ENCODE data around the gene KRT86.

KRT86 gene

DNA sequence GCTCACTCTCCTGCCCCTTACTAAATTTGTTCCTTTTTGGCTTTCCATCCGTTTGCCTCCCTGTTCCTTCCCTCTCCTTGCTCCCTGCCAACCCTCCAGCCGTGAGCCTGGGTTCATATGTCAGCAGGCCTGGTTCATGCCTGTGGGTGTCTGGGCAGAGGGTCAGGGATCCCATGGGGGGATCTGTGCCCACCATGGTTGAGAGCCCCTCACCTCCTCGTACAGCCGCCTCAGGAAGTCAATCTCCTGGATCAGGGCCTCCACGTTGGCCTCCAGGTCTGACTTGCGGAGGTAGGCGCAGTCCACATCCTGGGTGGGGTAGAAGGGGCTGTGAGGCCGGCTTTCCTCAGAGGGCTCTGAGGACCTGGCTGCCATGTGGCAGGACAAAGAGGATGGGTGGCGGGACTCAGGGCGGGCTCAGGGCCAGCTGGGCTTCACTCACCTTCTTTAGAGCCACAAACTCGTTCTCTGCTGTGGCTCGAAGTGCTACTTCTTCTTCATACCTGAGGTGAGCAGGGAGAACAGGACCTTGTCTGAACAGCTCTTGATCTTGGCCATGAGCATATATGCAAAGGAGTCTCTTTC, 43.1 kb downstream of the KRT86 start:
- no peak for DNase-seq

DNA sequence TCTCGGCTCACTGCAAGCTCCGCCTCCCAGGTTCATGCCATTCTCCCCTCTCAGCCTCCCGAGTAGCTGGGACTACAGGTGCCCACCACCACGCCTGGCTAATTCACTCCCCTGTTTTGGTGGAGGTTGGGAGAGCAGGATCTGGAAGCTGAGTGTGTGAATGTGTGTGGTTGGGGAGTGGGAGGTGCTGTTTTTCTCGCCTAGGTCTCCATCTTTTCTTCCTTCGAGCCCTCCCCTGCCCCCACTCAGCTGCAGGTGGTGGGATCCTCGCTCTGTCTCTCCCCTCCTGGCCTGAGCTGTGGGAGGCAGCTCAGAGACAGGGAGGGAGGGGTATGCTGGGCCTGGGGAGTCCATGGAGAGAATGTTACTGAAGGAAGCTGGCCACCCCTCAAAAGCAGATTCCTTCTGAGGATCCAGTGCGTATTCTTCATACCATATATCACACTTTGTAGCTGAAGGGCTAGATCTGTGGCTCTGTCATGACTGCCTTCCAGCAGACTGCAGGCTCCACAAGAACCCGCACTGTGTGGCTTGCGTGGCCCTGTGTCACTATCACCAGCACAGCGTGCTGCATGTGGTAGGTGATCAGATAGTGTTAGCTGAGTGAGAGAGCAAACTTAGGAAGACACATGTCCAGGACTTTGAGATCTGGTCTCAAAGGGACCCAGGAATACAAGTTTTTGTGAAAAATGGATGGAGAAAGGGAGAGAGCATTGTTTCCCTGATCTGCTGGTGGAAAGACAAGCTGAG, 44.0 kb downstream of the KRT86 start:
- no peak for DNase-seq

DNA sequence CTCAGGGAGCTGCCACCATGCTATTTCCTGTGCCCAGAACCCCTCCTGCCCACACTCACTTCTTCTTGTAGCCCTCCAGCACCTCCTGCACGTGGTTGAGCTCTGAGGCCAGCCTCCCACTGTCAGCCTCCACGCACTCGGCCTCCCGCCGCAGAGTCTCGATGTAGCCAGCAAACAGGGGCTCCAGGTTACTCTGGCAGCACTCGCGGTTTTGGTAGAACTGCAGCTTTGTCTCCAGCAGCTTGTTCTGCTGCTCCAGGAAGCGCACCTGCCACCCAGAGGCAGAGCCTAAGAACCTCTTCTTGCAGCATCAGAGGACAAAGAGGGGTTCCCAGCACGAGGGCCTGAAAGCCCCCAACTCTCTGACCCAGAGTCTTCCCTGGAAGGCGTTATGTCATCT, 44.7 kb downstream of the KRT86 start:
- DNase-seq = peak; percentile 61

DNA sequence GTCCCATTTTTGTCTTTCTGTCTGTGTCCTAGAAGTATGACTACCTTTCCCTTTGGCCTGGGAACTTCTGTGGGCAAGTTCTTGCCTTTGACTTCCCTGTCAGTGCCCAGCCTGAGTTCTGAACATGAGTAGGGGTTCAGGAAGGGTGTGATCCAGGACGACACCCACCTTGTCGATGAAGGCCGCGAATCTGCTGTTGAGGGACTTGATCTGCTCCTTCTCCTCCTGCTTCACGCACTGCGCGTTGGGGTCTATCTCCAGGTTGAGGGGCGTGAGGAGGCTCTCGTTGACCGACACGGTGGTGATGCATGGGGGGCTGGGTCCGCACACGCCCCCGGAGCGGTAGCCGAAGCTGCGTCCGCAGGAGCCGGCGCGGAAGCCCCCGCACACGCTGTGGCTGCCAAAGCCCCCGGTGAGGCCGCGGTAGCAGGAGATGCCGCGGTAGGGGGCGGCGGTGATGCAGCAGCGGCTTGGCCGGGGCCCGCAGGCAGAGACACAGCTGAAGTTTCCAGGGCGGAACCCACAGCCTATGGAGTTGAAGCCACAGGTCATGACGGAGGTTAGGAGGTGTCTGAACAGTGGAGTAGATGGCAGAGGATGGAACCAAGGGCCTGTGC, 46.4 kb downstream of the KRT86 start, which contains the start of gene KRT83:
Gene KRT83 (minus strand): TSS at position 615 of the 617 bp plus-strand sequence. CDS start 63 bp downstream, at position 552.
- DNase-seq = no peak

DNA sequence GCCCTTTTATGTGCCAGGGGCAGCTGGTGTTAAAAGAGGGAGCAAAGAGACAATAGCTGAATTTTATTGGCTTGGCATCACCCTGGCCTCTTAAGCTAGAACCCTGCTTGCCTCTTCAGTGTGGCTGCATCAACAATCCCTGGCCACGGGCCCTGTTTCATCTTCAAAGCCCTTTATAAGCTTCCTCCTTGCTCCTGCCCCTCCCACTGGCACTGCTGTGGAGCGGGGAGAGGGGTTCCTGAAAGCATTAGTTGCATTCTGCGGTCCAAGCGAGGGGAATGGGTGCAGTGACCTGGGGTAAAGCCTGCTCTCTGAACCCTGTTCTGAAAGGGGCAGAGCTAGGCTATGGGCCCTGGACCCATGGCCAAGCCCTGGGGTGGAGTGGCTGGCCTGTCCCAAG, 47.0 kb downstream of the KRT86 start:
- no peak for DNase-seq

DNA sequence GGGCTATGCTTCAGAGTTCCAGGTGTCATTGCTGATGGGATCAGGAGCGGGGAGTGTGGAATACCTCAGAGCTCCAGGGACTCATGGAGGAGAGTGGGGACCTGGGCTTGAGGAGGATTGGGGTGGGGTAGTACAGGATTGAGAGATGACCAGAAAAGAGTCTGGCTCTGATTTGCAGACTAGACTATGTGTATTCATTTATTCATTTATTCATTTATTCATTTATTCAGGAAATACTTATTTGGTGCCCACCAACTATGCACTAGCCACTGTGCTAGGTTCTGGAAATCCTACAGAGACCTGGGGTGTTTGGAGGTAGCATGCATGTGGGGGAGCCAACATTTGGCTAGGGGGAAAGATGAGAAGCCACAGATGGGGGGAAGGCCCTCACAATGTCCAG, 47.6 kb downstream of the KRT86 start:
- no peak for DNase-seq

DNA sequence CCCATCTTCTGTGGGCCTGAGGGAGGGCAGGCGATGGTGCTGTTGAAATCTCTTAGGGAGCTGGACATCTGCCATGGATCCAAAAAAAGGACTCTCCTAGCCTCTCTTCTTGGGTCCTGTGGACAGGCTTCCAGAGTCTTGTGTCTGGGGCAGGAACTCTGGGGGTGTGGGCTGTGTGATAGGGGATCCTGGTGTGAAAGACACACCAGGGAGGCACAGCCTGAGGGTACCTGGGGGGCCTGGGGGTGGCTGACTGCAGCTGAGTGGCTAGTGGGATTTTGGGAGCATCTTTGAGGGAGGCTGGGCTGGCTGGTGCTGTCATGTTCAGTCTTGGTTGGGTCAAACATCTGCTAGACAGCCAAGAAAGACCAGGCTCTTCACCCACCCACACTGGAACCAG, 48.6 kb downstream of the KRT86 start:
- DNase-seq = no peak

DNA sequence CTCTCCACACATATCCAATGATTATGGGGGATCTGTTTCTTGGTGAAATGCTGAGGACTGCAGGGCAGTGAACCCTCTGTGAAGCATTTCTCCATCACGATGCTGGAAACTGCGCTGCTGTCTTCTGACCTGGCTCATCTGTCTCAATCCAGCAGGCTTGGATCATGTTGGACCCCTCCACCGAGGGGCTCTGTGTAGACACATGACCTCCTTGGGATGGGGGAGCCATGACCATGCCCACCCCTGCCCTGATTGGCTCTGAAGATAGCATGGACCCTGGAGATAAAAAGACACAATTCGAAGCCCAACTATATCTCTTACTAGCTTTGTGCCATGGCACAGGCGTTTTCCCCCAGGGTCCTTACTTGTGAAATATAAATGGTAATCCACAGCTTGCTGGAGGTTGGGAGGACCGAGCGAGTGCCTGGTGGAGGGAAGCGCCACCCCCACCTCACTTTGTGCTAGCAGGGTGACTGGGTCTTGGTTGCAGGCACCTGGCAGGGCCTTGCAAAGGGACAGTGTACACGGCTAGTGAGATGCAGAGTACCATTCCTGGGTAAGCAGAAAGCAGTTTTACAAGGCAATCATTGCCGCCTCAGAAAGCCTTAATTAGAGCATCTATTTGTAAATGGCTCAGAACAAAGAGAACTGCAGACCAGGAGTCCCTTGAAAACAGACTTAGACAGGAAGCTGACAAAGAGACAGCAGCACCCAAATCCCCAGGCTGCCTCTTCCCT, 49.1 kb downstream of the KRT86 start:
- DNase-seq = peak; percentile 84

DNA sequence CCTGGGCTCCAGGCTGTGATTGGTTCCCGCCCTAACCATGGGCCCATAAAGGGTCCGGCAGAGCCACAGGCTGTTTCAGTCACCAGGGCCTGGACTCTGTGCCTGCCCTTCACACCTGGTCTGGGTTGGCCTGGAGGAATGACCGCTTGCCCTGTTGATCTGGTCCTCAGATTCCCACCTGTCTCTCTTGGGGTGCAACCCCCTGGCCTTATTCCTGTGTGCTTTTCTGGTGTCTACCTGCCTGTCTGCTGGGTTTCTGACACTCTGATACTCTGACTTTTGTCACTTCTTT, 49.7 kb downstream of the KRT86 start:
- no peak for DNase-seq

DNA sequence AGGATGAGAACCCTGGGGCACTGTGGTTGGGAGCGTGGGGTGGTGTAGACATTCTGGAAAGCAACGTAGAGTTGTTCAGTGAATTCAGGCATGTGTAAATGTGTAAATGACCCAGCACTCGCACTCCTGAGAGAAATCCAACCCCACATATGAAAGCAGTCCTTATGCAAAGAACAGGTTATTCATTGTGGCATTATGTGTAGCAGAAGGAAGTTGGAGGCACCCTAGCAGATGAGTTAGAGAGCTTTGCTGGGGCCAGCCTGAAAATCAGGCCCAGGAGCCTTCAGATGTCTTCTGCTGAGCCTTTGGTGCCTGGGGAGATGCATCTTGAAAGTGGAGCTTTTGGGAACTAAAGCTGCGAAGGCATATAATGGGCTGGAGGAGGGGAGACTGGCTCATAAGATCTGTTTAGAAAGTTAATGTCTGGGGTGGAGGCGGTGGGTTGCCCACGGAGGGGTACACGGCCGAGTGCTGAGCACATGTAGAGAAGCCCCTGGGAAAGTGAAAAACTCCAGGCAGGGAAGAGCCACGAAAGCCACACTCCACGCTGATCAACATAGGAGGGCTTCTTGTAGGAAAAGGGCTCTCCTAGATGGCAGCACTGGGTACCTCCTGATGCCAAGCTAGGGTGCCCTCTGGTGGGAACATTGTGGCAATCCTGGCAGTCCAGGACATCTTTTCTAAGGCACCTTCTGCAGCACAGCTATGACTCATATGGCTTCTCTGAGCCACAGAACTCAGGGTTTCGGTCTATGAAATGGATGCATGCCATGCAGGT, 52.8 kb downstream of the KRT86 start:
- DNase-seq = peak; percentile 93

DNA sequence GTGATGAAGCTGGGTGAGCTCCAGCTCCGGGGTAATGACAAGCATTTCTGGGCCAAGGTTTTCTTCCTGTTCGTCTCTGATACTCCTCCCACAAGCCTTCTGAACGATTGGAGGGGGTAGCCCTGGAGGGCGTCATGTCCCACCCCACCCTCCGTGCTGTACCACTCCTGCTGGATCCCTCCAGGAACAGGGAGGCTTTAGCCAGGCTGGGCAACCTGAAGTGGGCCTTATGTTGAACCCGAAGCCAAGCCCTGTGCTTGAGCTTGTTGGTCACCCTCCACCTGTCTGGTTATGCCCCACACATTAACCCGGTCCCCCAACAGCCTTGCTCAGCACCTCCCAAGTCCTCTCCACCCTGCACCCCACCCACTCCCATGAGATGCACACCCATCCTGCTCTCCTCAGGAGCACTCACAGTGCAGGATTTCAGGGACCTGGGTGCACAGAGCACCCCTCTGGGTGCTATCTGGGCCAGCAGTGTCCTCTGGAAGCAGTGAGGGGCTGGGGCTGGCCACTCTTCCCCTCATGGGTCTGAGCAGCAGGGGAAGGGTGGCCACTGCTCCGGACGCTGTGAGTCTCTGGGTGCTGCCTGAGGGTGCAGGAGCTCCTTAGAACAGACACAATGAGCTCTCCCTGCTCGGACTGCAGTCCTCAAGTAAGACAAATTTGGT, 53.5 kb downstream of the KRT86 start:
- DNase-seq = no peak

DNA sequence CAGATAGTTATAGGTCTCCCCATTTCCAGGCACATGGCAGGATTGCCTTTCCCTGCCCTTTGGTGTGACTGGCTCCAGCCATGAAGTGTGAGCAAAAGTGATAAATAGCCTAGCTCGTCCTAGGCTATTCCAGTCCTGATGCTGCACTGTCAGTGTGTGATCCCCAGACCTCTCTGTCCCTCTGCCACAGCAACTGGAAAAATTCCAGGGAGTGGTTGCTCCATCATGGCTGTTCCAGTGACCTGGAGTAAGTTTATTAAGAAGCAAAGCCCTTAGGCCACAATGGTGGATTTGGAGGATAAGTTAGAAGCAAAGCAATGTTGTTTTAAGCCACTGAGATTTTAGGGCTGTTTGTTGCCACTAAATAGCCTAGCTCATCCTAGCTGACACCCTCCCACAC, 56.6 kb downstream of the KRT86 start:
- no peak for DNase-seq

DNA sequence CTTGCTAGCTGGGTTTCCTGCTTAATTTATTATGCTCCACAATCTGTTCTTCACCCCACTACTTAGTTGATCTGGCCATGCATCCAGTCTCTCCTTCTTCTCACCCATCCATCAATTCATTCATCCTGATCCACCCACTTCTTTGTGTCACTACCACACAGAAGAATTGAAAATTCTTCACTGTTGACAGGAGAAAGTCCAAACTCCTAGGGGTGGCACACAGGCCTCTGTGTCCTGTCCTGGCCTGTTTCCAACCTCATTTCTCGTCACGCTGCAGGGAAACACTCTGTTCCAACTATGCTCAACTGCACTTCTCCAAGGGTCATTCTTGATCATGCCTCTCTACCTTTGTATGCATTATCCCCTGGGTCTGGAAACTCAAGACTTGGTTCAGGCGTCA, 57.4 kb downstream of the KRT86 start:
- DNase-seq = no peak

DNA sequence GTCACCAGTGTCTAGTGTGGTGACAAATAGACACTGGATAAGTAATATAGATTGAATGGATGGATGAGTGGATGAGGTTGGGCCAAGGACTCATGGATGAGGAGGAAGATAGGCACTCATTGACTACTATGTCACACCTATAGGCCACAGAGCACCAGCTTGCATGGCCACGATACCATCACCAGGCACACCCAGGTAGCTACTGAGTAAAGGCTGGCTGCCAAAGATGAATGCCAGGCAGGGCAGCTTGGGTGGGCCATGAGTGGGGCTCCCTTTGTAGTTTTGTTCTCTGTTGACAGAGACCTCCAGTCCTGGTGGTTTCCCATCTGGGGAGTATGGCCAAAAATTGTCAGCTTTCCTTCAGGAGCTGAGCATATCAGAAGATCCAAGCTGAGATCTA, 57.9 kb downstream of the KRT86 start:
- no peak for DNase-seq

DNA sequence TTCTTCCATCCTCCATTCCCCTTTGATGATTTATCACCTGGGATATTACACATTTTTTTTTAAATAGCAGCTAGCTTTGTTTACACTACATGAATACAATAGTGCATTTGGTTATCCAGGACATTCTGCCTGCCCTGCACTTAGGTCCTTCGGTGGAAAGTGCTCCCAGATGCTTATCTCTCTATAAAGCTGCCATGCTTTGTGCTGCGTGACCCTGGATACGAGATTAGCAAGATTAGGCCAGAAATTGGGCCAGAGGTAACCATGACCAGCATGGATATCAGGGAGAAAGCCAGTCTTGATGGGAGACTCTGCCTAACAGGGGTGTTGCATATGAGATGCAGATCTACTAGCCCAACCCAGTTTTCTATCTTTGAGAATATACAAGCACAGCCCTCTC, 58.9 kb downstream of the KRT86 start:
- DNase-seq = peak; percentile 66

DNA sequence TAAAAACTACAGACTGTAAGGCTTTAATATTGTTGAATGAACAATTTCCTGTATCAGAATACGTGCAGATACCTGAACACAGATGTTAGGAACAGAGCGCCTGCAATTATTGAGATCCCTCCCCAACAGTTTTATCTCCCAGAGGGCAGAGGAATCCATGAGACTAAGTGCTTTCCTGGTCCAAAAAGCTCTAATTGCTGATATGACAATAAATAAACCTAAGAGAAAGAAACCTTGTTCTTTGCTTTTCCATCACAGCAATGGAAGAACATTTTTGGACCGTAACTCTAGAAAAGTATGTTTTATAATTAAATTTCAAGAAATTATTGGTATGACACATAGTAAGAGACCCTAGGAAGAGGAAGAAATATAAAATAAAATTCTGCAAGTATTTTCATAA, 59.7 kb downstream of the KRT86 start:
- DNase-seq = peak; percentile 60

DNA sequence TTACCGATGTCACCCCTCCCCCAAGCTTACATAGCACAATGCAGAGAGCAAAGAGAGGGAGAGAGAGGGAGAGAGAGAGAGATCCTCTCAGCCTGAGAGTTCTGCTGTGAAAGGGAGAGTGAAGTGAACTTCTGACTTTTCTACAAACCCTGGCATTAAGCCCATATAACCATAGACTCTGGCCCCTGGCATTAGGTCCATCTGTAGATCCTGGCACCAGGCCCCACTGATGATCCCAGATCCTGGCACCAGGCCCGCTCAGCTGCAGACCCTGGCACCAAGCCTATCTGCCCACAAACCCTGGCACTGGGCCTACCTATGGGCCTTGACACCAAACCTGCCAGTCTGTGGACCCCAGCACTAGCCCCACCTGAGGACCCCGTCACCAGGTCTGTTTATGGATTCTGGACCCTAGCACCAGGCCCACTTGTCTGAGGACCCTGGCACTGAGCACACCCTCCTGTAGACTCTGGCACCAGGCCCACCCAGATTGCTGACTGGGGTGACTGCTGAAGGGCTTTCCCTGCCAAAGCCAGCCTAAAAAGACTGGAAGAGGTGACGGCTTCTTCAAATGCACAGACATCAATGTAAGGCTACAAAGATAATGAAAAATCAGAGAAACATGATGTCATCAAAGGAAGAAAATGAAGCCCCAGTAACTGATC, 61.3 kb downstream of the KRT86 start:
- peak; percentile 93 for DNase-seq

DNA sequence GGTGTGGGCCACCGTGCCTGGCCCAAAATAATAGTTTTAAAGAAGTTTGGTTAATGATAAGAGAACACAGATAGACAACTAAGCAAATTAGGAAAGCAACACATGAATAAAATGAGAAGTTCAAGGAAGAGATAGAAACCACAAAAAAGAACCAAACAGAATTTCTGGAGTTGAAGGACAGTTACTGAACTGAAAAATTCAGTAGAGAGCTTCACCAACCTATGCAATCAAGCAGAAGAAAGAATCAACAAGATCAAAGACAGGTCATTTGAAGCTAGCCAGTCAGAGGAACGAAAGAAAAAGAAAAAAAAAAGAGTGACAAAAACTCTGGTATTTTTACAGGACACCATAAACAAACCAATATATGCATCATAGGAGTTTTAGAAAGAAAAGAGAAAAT, 62.2 kb downstream of the KRT86 start:
- no peak for DNase-seq

DNA sequence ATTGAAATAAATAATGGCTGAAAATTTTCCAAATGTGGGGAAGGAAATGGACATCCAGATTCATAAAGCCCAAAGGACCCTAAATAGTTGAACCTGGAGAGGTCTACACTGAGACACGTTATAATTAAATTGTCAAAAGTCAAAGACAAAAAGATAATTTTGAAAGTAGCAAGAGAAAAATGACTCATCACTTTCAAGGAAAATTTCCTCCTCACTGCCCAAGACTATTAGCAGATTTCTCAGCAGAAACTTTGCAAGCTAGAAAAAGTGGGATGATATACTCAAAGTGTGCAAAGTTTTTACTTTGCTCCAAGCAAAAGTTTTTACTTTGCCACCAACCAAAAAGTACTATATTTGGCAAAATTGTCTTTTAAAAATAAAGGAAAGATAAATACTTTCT, 62.6 kb downstream of the KRT86 start:
- peak; percentile 29 for DNase-seq

DNA sequence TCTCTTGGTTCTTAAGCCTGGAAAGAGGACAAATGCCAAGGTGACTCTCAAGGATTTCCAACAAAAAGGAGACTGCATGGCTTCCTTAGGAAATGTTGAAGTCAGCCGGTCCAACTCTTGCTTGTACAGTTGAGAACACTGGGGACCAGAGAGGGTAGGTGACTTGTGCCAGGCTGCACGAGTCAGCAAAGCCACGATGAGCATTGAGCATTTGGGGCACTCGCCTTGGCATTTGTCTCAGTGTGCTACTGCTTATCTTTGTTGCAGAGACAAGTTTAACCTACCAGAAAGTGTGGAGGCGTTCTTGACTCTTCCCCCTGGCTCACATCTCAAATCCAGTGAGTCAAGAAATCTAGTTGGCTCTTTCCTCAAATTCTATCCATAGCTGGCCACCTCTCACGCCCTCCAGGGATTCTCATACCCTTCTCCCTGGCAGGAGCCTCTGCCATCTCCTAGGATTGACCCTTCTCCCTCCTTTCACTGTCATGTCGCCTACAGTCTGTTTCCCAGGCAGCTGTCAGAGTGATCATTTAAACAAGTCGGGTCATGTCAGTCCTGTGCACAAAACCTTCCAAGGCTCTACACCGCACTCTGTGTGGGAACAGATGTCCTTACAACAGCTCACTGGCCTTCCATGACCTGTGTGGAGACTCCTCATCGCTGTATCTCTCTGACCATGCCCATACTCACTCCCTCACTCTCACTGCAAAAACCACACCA, 64.0 kb downstream of the KRT86 start:
- peak; percentile 37 for DNase-seq

DNA sequence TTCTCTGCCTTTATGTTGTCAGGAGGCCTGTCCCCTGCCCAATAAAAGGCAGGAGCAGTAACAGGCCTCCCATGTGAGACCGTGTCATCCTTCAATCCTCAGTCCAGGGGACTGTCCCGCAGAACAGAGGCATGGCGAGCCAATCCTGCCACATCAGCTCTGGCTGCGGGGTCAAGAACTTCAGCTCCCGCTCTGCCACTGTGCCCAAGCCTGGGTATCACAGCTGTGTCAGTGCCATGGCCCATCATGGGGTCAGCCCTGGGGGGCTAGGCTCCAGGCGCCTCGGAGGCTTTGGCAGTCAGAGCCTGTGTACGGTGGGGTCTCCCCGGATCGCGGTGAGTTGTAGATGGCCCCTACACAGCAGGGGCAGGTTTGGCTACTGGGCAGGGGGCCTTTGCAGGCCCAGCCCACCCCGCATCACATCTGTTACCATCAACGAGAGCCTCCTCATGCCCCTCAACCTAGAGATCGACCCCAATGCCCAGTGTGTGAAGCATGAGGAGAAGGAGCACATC, 66.7 kb downstream of the KRT86 start:
- no peak for DNase-seq
